DMS79 (cell line): ENCODE data around the gene ADGRD2.

Experiments
- DNase-seq: peaks from one replicate; lab custom pipeline; 2025; lab: John Stamatoyannopoulos, UW

ADGRD2 gene

DNA sequence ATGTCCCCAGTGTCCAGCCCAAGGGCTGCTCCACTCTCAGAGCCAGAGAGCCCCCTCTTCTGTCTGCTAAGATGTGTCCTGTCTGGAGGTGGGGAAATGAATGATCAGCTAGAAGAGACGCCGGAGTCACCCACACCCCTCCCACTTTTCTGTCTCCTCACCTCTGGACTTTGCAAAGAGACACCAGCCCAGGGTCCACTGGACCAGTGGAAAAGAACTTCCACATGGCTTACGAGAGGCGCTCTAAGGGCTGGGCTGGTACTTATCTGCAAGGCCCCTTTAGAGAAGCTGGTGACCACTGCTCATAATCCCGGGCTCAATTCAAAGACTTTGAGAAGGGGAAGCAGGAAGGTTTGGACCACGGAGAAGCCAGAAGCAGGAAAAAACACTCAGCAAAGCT, 47.8 kb downstream of the ADGRD2 start:
- DNase-seq: no peak

DNA sequence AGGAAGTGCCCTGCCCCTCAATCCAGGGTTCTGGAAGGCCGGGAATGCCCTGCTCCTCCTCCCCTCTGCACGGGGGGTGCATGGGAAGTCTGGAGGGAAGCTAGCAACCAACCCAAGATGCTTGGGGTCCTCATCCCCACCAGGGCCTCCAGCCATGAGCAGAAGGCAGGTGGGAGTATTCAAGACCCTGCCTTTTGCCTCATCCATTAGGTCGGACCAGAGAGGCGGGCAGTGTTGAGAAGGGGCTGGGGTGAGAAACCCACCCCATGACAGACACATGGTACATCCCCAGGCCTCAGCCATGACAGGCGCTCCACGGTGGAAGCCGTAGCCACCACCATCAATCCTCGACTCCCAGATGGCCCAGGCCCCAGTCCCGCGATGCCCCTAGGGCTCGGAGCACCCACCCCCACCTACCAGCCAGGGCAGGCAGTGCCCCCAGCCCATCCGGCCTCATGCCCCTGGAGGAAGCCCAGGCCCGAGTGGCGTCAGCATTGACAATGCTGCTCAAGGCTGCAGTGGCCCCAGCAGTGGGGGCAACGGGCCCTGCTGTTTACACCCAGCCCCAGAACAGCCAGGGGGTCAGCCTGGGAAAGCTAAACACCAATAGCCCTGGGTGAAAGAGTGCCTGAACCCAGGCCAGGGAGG, 48.4 kb downstream of the ADGRD2 start:
- no peak for DNase-seq

DNA sequence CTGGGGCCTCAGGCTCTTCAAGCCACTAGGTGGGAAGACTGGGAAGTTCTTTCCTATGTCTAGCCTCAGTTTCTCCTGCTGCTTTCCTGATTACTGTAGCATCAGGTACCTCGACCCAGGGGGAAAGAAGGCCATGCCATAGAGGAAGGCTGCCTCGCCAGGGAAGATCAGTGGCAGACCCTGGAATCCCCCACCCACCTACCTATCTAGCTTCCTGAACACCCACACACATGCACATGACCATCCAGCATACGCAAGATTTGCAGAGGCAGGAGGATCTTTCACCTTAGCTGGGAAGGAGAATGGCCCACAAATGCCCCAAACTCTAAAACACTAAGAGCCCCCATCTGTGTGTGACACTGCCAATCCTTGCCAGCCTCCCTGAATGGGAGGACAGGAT, 49.0 kb downstream of the ADGRD2 start:
- DNase-seq: no peak

DNA sequence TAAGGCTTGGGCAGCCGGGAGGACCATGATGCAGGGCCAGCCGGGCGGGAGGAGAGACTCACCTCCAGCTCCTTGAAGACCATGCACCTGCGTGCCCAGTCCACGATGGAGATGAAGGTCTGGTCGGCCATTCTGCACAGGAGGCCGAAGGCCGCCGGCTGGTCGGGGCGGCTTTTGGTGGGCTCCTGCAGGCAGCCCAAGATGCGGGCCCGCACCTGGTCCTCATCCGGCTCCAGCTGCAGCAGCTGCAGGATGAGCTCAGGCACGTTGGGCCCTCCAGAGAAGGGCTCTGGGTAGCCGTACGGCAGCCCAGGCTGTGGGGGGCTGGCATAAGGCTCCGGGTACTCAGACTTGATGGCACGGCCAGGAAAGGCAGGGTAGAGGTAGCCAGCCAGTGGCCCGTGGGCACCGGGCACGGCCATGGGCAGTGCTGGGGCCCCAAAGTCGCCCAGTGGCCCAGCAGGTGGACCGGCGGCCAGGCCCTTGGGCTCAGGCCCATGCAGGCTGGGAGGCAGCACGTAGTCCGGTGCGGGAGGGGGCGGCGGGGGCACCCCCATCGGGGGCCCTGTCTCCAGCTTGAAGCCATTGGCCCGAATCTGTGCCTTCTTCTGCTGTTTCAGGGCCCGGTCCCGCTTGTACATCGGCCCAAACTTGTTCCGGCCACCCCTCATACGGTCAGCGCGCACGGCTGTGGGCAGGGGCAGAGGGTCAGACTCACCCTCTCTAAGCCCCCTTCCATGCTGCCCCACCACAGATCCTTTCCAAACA, 50.0 kb downstream of the ADGRD2 start:
- DNase-seq: no peak

DNA sequence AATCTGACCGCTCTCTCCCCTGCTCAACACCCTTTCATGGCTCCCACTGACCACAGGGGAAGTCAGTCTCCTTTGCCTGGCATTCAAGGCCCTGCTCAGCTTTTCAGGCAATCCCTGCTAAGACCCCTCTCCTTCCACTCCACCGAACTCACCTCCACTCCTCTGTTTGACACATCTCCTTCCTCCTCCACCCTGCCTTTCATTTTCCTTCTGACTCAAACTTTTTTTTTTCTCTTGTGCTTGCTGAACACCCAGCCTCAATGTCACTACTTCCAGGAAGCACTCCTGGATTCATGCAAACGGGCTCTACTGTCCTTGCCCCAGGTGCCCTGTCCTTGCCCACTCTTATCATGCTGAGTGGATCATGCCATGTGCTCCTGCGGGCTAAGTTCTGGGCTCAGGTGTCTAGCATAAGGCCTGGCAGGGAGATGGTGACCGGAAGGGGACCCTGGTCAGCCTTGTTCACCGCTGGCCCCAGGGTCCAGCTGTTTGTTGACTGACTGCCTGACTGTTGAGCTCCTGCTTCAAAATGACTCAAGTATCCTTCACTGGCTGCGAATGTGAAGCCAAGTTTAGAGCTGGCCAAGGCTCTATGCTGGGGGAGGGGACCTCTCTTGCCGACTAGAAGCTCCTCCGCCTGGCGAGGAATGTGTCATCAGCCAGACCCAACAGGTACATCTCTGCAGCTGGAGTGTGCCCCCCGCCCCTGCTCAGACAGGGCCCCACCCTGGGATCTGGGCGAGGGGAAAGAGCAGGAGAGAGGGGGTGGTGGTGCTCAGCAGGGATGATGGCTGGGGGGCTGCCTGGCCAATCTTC, 50.8 kb downstream of the ADGRD2 start:
- no peak for DNase-seq

DNA sequence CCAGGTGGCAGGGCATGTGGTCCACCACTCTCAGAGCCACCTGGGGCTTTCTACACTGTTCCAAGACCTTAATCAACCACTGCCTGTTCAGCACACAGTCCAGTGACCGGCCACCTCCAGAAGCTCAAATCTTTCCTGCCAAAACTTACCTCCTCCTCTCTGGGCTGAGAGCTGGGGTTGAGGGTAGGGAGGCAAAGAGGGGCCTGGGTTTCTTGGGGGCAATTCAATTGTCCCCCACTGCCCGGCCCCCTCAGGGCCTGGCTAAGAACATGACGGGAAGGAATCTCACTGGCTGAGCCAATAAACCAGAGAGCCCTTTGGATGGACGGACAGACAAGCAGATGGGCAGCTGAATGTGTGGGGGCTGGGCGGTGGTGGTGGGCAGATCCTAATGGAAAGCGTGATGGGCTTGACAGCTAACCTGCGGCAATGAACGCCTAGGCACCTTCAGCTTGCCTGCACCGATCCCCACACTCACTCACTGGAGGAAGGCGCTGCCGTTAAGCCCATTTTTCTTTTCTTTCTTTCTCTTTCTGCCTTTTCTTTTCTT, 51.6 kb downstream of the ADGRD2 start:
- no peak for DNase-seq

DNA sequence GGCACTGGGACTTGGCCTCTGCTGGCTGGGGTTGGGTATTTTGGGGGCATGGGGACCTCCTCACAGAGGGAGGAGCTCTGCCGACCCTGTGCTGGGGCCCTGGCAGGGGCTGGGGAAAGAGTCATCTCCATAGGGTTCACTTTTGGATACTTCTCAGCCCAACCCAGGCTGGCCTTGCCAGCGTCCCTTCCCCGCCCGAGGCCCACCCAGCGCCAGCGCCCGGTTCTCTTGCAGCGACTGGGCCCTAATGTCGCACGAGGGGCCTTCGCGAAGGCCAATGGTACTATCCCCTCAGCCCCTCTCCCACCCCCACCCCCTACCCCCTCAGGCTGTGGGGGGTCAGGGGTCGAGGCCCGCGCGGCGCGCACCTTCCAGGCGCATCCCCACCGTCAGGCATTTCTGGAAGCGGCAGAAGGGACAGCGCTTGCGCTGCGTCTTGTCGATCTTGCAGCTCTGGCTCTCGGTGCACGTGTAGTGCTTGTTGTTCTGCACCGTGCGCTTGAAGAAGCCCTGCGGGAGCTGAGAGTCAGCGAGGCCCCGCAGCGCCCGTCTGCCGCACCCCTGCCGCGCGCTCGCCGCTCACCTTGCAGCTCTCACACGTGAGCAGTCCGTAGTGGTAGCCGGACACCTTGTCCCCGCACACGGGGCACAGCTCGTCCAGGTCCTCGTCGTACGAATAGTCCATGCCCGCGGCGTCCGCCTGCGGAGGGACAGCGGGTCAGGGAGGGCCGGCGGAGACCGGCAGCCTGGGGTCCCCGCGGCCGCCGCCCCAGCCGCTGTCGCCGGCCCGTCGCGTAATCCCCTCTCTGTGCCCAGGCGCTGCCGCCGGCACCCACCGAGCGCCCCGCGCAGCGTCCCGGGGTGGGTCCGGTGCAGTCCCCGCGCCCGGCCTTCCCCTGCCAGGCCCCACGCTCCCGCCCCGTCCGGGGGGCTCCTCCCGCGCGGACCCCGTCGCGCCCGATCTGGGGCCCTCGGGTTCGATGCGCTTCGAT, 52.8 kb downstream of the ADGRD2 start:
- DNase-seq: no peak

DNA sequence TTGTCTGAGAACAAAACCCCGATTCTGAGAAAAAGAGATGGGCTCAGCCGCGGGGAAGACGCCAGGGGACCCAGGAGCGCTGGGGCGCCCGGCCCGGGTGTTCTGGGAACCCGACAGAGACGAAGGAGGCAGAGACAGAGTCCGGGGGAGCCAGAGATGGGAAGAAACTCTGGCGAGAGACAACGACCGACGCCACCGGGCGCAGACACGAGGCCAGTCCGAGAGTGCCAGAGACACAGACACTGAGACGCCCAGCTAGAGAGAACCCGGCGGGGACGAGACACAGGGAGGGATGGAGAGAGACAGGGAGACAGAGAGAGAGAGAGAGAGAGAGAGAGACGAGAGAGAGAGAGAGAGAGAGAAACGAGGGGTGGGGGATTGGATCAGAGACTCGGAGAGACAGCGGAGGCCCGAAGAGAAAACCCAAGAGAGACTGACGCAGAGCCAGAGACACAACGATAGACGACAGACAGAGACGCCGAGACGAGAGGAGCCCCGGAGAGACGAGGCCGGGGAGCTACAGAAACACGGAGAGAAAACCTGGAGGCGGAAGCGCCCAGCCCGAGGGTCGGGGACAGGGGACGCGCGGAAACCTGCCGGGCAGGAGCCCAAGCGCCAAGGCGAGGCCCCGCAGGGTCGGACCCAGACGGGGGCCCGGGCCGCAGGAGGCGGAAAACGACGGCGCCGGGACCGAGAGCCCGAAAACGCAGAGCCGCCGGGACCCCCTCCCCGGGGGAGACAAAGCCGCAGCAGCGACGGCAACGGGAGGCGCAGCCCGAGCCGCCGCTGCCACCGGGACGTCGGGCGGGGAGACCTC, 53.7 kb downstream of the ADGRD2 start:
- DNase-seq: no peak

DNA sequence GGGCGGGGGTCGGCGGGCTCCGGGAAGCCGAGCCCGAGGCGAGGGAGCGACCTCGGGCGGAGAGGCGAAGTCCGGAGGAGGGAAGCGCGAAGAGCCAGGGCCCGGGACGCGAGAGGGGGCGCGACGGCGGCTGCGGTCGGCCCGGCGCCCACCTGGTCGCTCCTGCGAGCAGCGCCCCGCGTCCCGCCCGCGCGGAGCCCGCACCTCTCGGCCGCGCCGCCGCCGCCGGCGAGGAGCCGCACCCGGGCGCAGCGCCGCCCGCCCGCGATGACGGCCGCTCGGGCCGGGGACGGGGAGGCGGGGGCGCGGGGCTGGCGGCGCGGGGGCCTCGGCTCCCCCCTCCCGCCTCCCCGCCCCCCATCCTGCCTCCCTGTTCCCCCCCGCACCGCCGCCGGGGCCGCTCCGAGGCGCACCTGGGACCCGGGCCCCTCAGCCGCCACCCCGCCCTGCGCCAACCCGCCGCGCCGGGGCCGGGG, 54.3 kb downstream of the ADGRD2 start:
- DNase-seq: no peak

DNA sequence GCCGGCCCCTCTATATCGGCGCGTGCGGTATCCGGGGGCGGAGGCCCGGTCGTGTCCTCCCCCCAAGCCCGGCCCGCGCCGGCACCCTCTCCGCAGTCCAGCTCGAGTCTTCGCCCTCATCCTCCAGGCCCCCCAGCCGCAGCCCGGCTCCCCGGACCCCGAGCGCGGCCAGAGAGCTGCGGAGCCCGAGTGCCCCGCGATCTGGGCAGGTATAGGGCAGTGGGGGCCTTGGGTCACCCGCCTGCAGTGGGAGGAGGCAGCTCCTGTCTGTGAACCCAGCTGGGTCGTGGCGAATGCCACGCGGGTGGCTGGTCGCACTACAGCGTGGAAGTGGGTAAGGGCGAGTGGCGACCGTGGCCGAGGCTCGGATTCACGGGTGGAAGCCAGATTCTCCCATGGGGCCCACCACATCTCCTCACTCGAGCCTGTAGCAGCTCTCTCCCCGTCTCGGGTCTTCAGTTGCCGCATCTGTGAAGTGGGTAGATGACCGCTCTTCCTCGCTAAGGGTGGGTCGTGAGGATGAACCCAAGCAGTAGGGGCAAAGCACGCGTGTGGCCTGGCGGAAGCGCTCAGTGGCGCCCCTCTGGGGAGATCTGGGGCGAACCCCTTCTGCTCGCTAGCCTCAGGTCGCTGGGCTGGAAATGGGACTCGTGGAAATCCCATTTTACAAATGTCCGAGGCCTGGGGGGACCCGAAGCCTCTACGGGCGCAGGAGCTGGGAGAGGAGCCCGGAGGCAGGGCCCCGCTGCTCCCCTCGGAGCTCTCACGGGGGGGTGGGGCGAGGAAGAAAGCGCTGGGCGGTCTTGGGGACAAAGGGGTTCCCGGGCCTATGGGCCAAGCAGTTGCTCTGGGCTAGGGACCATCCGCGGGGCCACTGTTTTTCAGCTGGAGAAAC, 55.0 kb downstream of the ADGRD2 start:
- DNase-seq: no peak

DNA sequence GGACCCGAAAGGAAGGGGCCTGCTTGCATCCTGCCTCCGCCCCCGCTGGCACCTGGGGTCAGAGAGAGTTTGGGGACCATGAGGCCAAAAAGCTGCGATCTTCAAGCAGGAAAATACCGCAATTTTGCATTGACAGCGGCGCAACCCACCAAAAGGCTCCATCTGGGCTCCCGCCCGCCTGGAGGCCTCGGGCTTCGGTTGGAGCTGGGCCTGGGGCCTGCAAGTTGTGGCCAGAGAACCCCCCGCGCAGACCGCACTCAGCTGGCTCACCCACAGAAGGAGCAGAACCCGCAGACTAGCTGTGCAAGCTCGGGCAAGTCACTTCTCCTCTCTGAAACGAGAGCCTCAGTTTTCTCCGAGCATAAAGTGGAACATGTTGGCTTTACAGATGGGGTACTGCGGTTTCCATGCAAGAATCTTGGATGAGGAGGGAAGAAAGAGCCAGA, 55.7 kb downstream of the ADGRD2 start:
- no peak for DNase-seq

DNA sequence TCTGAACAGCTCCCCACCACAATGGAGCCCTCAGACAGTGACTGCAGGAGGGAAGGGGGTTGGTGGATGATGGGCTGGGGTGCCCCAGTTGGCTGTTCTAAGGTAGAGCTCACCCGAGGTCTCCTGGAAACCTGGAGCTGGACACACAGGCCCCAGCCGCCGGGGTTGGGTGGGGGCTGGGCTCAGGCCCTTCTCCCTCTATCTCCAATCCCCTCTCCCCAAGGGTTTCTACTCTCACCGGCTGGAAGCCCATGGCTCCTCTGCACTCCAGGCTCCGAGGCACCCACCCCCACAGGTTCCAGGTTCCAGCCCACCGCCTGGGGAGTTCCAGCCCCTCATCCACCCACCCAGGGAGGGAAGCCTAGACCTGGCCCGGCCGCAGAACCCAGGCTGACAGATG, 56.2 kb downstream of the ADGRD2 start:
- no peak for DNase-seq

DNA sequence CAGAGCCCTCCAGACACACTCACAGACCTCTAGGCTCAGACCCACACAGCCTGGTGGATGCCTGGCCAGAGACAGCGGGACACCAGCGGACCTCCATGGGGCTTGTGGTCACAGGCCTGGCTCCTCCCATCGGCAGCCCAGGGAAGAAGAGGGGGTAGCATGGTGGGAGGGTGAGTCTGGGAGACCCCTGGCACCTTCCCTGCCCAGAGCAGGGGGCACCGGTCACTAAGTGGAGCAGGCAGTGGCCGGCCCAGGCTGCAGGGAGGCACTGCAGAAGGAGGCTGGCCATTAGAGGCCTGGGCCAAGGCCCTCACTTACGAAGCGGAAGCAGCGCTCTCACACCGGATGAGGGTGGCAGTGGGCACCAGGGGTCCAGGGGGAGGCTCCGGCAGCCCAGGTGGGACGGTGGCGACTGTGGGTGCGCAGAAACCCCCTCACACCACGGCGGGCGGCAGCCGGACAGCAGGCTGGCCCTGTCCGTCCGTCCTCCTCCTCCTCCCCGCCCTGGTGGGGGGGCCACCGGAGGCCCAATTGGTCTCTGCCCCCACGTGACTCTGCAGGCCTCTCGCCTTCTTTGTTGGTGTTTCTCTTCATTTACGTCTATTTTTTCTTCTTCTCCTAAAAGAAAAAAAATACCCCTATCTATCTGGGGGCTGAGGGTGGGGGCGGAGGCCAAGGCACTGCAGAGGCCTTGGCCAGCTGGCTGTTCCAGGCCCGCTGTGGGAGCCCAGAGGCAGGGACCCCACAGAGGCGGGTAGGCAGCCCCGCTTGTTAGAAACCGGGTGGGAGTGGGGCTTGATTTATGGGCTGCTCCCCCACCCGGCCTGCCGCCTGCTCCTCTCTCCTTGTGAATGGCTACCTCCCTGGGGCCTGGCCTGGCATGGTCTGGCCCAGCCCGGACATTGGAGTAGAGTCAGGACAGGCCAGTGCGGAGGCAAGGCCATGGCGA, 57.0 kb downstream of the ADGRD2 start, which contains the start of gene NR5A1:
NR5A1 (minus strand) TSS at position 469 of the 949 bp plus-strand sequence. CDS start 4,004 bp downstream, outside the sequence.
- no peak for DNase-seq

DNA sequence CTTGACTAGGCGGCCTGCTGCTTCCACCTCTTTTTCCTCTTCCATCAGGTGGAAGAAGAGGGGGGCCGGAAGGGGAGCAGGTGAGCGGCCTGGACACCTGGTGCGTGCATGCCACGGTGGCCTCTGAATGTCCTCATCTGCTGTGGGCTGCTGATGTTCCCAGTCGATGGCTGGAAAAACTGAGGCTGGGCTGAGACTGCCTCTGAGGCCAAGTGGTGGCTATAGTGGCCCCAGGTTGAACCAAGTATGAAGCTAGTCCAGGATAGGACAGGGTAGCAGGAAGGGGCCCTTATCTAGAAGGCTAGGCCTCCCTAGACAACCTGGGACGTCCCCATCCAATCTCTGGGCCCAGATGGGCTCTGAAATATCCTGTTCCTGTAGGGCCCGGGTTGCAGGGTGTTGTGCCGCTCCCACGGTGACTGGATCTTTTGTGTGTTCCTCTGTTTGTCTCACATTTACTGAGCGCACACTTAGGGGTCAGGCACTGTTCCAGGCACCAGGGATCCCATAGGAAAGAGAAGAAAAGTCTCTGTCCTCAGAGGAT, 57.7 kb downstream of the ADGRD2 start:
- no peak for DNase-seq

DNA sequence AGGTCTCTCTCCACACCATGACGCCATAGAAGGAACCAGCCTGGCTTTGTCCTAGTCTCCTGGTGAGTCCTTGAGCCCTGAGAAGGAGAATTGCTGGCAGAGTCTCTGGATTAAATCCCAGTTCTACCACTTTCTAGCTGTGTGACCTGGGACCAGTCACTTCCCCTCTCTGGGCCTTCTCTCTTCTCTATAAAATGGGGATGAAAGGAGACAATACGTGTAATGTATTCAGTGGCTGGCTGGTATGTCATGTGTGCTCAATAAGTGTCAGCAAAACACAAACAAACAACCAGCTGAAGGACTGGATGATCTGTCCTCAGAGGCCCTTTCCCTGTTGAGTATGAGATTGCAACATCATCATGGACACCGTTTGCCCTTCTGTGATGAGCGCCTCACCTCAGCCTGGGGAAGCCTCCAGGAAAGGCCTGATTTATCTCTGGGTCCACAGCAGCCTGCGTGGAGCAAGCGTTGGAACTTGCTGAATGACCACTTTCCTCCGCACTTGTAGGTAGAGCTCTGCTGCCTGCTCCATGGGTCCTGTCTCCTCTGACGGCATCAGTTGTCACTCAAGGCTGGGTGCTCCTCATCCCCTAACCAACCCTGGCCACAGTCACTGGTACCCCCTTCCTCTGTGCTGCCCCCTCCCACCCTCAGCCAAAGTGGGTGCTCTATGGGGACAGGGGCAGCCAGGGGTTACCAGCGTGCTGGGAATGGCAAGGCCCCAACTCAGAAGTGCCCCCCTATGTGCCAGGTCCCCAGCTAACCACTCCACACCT, 60.6 kb downstream of the ADGRD2 start:
- no peak for DNase-seq

DNA sequence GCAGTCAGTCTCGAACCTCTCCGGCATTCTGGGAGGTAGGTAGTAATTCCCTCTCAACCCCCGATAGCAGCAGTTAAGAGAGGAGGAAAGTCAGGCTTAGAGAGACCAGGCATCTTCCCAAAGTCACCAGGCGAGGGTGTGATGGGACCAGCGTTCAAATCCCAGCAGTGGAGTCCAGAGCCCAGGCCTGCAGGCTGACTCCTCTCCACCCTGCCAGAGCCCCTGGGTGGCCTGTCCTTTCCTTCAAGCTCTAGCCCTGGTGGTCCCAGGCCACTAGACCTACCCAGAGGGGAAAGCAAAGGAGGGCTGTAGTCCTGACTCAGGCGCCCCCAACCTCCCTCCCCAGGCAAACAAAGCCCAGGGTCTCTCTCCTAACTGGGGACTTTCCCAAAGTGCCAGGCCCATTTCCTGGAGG, 61.2 kb downstream of the ADGRD2 start:
- no peak for DNase-seq
